OCI-M2 (cell line): Measurements from ENCODE around the gene IL3.
"Not testable (repeated sequence)": the region's sequence is repeated elsewhere in the genome, so short reads cannot be mapped to it uniquely, and the experiment has no call there.

Source experiments
- DNase-seq: peaks from one replicate; lab custom pipeline; 2025; ENCODE audit not compliant: unreplicated experiment; lab: John Stamatoyannopoulos, UW

Gene IL3

DNA sequence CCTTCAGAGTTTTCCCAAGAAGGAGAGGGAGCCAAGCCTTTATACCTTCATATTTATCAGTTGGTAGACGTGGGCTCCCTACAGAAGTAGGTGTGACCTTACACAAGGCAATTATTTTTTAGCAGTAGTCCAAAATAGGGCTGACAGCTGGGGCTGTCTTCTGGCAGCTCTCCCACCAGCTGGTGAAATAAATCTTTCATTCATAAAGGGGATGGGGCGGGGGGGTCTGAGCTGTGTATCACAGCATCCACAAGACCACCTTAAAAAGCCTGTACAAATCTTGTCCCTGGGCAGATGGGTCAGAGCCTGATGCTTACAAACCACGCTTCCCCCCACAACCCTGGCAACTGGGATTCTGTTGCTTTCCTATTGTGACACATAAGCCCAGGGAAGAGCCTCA is 32.8 kb downstream of the IL3 start:
- no peak for DNase-seq

GRCh38 chr5:132094393-132095076 is 34.1 kb downstream of the IL3 start:
- DNase-seq, result no peak

GRCh38 chr5:132095077-132095410 is 34.6 kb downstream of the IL3 start:
- DNase-seq, result no peak

GRCh38 chr5:132095424-132095972 is 35.0 kb downstream of the IL3 start:
- DNase-seq, result no peak

DNA sequence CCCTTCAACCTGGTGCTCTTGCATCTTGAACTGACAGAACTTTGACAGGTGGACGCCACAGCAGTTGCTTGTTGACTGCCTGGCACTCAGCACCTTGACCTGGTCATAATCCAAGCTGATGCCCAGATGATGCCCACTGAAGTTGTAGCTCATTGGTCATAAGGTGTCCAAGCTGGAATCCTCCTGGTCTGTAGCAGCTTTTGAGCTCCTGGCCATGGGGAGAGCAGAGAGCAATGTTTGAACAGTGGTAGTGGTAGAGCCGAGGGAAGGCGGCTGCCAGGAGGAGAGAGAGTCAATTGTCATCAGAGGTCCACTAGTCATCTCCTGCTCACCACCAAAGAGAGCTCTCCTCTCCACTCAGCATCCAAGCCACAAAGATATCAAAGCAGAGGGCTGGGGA is 36.4 kb downstream of the IL3 start:
- no peak for DNase-seq

DNA sequence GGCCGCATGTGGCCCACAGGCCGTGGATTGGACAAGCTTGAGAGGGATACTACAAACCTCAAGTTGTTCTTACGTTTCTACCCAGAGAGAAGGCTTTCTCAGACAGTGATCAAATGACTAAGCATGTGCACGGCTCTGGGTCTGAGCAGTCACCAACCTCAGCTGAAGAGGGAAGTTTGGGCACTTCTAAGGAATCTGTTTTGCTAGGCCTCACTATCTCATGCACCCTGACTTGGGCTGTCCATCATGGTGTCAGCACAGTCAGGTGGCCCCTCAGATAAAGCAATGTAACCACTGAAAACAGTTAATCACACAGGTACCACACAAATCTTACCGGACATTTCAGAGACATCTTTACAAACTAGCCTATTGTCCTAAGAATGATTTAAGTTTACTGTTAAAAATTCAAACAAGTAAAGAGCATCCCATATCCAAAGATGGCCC is 37.7 kb downstream of the IL3 start:
- DNase-seq, result peak; percentile 25

DNA sequence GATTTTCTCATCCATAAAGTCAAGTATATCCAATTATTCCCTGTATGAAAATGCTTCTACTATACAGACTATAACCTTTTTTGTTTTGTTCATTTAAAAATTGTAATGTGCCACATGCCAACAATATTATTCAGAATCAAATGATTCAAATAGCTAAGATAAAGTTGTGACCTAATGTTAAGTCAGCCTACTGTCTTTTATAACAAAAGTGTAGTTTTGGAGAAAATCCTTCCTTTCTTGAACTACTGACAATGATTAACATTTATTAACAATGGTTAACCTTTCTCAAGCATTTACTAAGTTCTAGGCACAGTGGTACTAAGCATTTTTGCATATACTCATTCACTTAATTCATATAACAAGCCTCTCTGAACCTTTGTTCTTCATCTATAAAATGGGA is 38.2 kb downstream of the IL3 start:
- no peak for DNase-seq

DNA sequence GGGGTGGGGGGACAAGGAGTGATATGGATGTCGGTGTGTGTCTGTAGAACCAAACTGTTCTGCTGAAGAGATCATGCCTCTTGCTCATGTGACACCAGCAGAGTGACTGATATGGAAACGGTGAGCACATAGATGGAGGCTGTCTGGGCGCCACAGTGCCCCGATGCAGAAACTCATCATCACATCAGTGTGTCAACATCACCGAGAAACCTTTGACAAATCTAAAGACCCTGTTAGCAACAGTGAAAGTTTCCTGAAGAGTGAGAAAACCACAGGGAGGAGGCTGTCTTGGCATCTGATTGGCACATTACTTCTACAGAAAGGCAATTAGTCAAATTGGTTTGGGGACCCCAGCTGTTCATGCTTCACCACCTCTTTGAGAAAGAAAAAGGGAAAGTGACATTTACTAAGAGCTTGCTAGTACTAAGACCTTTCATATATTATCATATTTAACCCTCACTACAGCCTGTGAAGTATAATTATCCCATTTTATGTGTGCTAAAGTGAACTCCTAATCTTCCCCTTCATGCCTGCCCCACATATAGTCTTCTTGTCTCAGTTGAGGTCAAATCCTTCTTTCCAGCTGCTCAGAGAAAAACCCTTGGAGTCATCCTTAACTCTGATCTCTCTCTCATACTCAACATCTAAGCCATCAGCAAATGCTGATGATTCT is 38.8 kb downstream of the IL3 start:
- DNase-seq, result no peak

GRCh38 chr5:132099905-132100304 is 39.5 kb downstream of the IL3 start:
- no peak for DNase-seq

GRCh38 chr5:132100672-132101261 is 40.3 kb downstream of the IL3 start:
- no peak for DNase-seq

DNA sequence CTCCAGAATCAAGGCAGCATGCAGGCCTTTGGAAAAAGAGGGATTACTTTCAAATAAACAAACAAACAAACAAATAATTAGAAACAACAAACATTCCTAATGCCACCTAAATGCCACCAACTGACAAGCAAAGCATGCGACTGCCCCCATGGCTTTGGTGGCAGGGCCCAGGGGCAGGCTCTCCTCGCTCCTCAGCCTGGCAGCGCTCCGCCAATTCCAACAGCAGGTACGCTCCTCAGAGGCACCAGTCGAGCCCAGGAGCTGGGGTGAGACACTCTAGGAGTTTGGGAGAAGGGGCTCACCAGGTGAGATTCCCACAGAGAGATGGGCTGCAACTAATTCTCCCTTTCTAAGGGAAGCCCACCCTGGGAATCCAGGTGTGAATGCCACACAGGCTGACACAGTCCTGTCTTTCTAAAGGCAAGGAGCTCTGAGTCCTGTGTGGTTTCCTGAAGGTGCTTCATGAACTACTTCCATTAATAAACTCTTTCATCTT is 41.0 kb downstream of the IL3 start:
- no peak for DNase-seq

DNA sequence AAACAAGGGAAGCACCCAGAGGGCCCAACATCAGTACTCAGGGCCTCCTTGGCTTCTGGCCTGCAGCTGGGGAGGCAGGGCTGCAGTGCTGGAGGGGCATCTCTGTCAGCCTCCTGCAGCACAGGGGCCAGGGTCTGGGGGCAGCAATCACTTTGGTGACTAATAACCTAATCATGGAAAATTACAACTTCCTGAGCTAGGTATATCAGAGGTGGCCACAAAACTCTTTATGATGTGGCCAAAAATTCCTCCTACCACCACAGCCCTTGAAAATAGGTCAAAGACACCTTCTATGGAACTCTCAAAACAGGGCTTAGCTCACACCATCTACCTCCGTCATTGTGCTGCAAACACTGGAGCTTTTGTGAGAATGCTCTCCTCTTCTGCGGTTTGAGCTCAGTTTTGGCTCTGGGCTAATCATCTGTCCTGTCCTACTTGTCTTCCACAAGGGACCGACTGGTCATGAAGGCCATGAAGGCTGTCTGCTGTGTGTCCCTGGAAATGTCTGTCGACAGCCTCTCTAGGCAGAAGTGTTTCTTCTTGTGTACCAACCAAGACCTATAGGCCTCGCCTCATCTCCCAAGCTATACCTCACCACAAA is 41.7 kb downstream of the IL3 start:
- no peak for DNase-seq

- no peak for DNase-seq
These were observed 42.5 kb downstream of the IL3 start for GRCh38 chr5:132102944-132103331.

- no peak for DNase-seq
These were observed 43.0 kb downstream of the IL3 start for GRCh38 chr5:132103332-132103951.

GRCh38 chr5:132103969-132104391 is 43.5 kb downstream of the IL3 start:
- DNase-seq, result no peak

DNA sequence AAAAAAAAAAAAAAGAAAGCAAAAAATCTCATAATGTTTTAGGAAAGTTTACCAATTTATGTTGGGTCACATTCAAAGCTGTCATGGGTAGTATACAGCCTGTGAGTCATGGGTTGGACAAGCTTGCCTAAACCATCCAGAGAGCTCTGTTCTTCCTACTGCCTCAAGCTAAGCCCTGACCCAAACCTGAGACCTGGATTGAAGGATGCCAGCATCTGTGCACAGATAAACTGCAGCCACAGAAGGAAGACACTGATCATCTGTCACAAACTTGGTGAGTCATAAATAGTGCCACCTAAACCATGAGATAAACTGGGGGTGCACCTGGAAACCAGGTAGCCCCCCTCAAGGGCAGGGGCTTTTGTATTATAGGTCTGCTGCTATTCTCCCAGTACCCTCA is 44.1 kb downstream of the IL3 start:
- no peak for DNase-seq

GRCh38 chr5:132105688-132106087 is 45.2 kb downstream of the IL3 start:
- no peak for DNase-seq

GRCh38 chr5:132108495-132108894 is 48.0 kb downstream of the IL3 start:
- DNase-seq, result not testable (repeated sequence)

- DNase-seq, result not testable (repeated sequence)
These were observed 48.5 kb downstream of the IL3 start for GRCh38 chr5:132108957-132109356.

DNA sequence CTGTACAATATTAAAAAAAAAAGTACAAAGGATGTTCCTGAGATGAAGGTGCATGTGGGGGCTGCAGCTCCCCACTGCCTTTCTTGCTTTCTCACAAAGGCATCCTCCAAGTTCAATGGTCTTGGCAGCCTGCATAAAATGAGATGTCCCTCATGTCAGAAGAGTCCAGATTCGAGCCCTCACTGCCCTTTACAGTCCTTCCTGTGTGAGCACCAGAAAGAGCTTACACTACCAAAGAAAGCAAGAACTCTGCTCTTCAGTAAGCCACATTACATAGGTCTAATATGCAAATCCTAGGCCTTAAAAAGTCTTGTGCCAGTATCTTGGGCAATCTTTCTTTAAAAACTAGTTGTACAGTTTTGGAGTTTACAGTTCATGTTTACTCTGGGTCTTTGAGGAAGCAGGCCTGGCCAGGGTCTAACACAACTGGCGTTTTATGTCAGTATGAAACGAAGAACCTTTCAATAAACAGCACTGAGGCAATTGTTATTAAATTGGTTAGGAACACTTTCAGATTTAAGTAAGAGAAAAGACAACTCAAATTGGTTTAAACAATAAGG is 49.1 kb downstream of the IL3 start:
- DNase-seq, result no peak

- no peak for DNase-seq
These were observed 49.7 kb downstream of the IL3 start for GRCh38 chr5:132110195-132110594.
